ENCODE data around the gene PLS1.

The PLS1 gene

GRCh38 chr3:142663865-142664264 is 67.7 kb downstream of the PLS1 start:
- DNase-seq (ENCODE audit: low read depth): no peak
- TF ChIP-seq, protein P1, sequence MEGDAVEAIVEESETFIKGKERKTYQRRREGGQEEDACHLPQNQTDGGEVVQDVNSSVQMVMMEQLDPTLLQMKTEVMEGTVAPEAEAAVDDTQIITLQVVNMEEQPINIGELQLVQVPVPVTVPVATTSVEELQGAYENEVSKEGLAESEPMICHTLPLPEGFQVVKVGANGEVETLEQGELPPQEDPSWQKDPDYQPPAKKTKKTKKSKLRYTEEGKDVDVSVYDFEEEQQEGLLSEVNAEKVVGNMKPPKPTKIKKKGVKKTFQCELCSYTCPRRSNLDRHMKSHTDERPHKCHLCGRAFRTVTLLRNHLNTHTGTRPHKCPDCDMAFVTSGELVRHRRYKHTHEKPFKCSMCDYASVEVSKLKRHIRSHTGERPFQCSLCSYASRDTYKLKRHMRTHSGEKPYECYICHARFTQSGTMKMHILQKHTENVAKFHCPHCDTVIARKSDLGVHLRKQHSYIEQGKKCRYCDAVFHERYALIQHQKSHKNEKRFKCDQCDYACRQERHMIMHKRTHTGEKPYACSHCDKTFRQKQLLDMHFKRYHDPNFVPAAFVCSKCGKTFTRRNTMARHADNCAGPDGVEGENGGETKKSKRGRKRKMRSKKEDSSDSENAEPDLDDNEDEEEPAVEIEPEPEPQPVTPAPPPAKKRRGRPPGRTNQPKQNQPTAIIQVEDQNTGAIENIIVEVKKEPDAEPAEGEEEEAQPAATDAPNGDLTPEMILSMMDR (conservative IDR thresholded peaks at IDR 0.05; ENCODE audit: low read depth, low read length): no peak
- H3K4me3 ChIP-seq (ENCODE audit: low read length): no peak overlapping the region

GRCh38 chr3:142664311-142664710 is 68.1 kb downstream of the PLS1 start:
- TF ChIP-seq, protein P1 (conservative IDR thresholded peaks at IDR 0.05; ENCODE audit: low read depth, low read length): no peak
- DNase-seq (ENCODE audit: low read depth): no peak
- no peak overlapping the region for H3K4me3 ChIP-seq (ENCODE audit: low read length)

DNA sequence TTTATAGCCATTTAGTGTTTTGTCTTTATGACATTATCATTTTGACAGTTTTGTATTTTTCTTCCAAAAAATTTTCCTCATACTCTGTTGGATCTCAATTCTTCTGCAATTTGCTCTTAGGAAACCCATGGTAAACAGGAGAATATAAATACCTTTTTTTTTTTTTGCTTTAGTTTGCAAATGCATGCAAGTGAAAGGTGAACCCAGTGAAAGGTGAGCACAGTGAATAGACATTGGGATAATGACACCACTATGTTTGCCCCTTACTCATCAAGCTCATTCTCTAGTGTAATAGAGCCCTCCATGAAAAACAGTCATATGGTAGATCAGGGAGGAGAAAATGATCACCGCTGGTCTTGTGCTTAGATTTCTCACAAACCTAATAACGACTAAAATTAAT is 68.6 kb downstream of the PLS1 start:
- TF ChIP-seq, protein P1 (conservative IDR thresholded peaks at IDR 0.05; ENCODE audit: low read depth, low read length): no peak
- no peak for DNase-seq (ENCODE audit: low read depth)
- H3K4me3 ChIP-seq (ENCODE audit: low read length): no peak overlapping the region

GRCh38 chr3:142670120-142670519 is 73.9 kb downstream of the PLS1 start:
- DNase-seq (ENCODE audit: low read depth): no peak
- no peak overlapping the region for H3K4me3 ChIP-seq (ENCODE audit: low read length)
- TF ChIP-seq, protein P1 (conservative IDR thresholded peaks at IDR 0.05; ENCODE audit: low read depth, low read length): no peak

GRCh38 chr3:142676151-142676550 is 80.0 kb downstream of the PLS1 start:
- TF ChIP-seq, protein P1 (conservative IDR thresholded peaks at IDR 0.05; ENCODE audit: low read depth, low read length): no peak
- H3K4me3 ChIP-seq (ENCODE audit: low read length): no peak overlapping the region
- DNase-seq (ENCODE audit: low read depth): no peak

DNA sequence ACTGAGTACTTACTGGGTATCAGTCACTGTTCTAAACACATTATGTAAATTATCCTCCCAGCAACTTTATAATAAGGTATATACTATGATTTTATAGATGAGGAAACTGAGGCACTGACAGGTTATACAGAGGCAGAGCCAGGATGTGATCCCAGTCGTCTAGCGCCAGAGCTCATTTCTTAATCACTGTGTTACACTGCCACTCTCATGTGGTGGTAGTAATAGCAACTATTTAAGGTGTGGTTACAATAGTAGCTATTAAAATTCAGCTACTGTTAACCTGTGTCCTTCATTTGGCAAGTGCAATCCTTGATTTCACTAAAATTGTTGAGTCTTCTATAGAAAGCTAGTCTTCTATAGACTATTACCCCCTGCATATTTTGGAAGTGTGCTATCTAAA is 84.5 kb downstream of the PLS1 start:
- TF ChIP-seq, protein P1 (conservative IDR thresholded peaks at IDR 0.05; ENCODE audit: low read depth, low read length): no peak
- no peak for DNase-seq (ENCODE audit: low read depth)
- H3K4me3 ChIP-seq (ENCODE audit: low read length): no peak overlapping the region

DNA sequence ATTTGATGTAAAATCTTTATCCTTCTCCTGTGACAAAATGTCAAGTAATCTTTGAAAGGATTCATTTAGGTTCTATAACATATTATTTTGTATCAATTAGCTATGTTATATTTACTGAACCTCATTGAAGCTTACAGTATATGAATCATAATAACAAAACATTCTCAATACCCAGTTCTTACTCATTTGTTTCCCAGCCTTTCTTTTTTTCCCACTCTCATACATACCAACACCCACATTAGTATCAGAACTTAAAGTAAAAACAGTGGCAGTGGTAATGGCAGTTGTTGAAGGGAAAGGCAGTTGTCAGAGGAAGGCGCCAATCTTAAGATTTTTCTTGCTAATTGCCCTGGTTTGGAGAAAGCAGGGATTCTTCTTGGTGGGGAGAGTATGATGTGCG is 94.4 kb downstream of the PLS1 start:
- no peak overlapping the region for H3K4me3 ChIP-seq (ENCODE audit: low read length)
- DNase-seq (ENCODE audit: low read depth): no peak
- TF ChIP-seq, protein P1 (conservative IDR thresholded peaks at IDR 0.05; ENCODE audit: low read depth, low read length): no peak

Measured in retinal pigment epithelial cell (primary cell).